HCT116 (cell line): ENCODE results near the gene ATP6V1E1. TPM values are rescaled to one million over a fixed set of nuclear protein-coding genes. Genes with fewer than 3 reads are reported as not detected.
"Not testable (repeated sequence)": the region's sequence is repeated elsewhere in the genome, so short reads cannot be mapped to it uniquely, and the experiment has no call there.

Experiments used
- ATAC-seq: fragments of 200-7000 bp; cut with Tn5 transposase; 2 replicates; pipeline ENCODE4 v1.9.1; 2020; ENCODE audit warnings: mild to moderate bottlenecking, moderate library complexity
- BruUV-seq: library from RNA; stranded (reverse); fragments of 400-500 nt; replicated peaks from 2 replicates; lab custom pipeline; 2021; lab: Mats Ljungman, UMichigan
- CTCF ChIA-PET: fragments of 300-600 bp; sonication (Branson Sonifier 250); formaldehyde crosslinking; loops from one replicate; lab custom pipeline; 2021; ENCODE audit warnings: antibody characterized with exemption; lab: Charles Lee
- POLR2A ChIA-PET: fragments of 300-600, 350-600 bp; sonication (Branson Sonifier 250); formaldehyde crosslinking; loops from one replicate; lab custom pipeline; 2021; ENCODE audit warnings: antibody characterized with exemption; lab: Charles Lee
- RAD21 ChIA-PET, 2 experiments: fragments of 300-600 bp; sonication (Branson Sonifier 250); formaldehyde crosslinking; loops; one replicate each; lab custom pipeline; 2023; ENCODE audit warnings: low total read pairs in 2 of 2; ENCODE audit not compliant: uncharacterized antibody in 2 of 2, unreplicated experiment in 2 of 2, low non-redundant PET in 1 of 2; lab: Charles Lee
- DNase-seq: peaks from one replicate; pipeline ENCODE4 v3.0.0-alpha.2; 2010; ENCODE audit warnings: low read depth, low spot score
- H2AFZ ChIP-seq: fragments of 200-600 bp; shearing (Covaris generic), sonication (generic); 2 replicates; pipeline ENCODE4 v1.6.1; 2017; ENCODE audit warnings: low read depth, mixed run types, mixed read lengths, antibody characterized with exemption, low read length; ENCODE audit not compliant: poor library complexity, severe bottlenecking
- H3K27ac ChIP-seq: 2 replicates; pipeline ENCODE4 v1.5.1; 2012; ENCODE audit warnings: low read depth, low read length
- H3K27me3 ChIP-seq: fragments of 200-600 bp; sonication (generic); 2 replicates; pipeline ENCODE4 v1.6.1; 2016; ENCODE audit warnings: mixed run types, low read length, mixed read lengths; ENCODE audit not compliant: insufficient read depth
- H3K36me3 ChIP-seq, 2 experiments: fragments of 200-500 bp in 1 of 2; fragments of 200-600 bp in 1 of 2; sonication (Bioruptor generic) in 1 of 2; sonication (generic) in 1 of 2; 2 replicates each; pipeline versions ENCODE4 v1.5.1 to v1.6.1; 2014 to 2016; ENCODE audit warnings: low read length in 2 of 2, inconsistent platforms in 1 of 2, mixed read lengths in 1 of 2, mixed run types in 1 of 2; ENCODE audit not compliant: insufficient read depth in 2 of 2, control insufficient read depth in 1 of 2
- H3K4me1 ChIP-seq, 2 experiments: fragments of 200-600 bp in 1 of 2; sonication (generic) in 1 of 2; 2 replicates each; pipeline versions ENCODE4 v1.5.1 to v1.6.1; 2012 to 2017; ENCODE audit warnings: low read length in 2 of 2, inconsistent platforms in 1 of 2, mild to moderate bottlenecking in 1 of 2, mixed read lengths in 1 of 2, mixed run types in 1 of 2, moderate library complexity in 1 of 2; ENCODE audit not compliant: insufficient read depth in 2 of 2, control insufficient read depth in 1 of 2
- H3K4me2 ChIP-seq: fragments of 200-600 bp; sonication (generic); 2 replicates; pipeline ENCODE4 v1.6.1; 2017; ENCODE audit warnings: mixed run types, low read length, mixed read lengths
- H3K4me3 ChIP-seq, 2 experiments: fragments of 200-600 bp in 1 of 2; sonication (generic) in 1 of 2; replicated peaks in 1 of 2; 2 replicates each; pipeline ENCODE4 v1.5.1; 2011 to 2016; ENCODE audit warnings: low read length in 2 of 2, control low read depth in 1 of 2, low read depth in 1 of 2, mild to moderate bottlenecking in 1 of 2, mixed read lengths in 1 of 2, mixed run types in 1 of 2
- H3K79me2 ChIP-seq: fragments of 200-600 bp; sonication (generic); 2 replicates; pipeline ENCODE4 v1.6.1; 2017; ENCODE audit warnings: mild to moderate bottlenecking, mixed run types, low read length, moderate library complexity, mixed read lengths; ENCODE audit not compliant: insufficient read depth
- H3K9ac ChIP-seq: fragments of 200-600 bp; sonication (generic); 2 replicates; pipeline ENCODE4 v1.6.1; 2016; ENCODE audit warnings: low read length, mixed read lengths
- H3K9me2 ChIP-seq: fragments of 200-600 bp; sonication (generic), shearing (Covaris generic); 2 replicates; pipeline ENCODE4 v1.6.1; 2017; ENCODE audit warnings: mixed run types, mild to moderate bottlenecking, moderate library complexity; ENCODE audit not compliant: insufficient read depth
- H3K9me3 ChIP-seq, 2 experiments: fragments of 200-500 bp in 1 of 2; fragments of 200-600 bp in 1 of 2; sonication (Bioruptor generic) in 1 of 2; sonication (generic) in 1 of 2; 2 replicates each; pipeline ENCODE4 v1.6.1; 2014 to 2017; ENCODE audit warnings: low read length in 2 of 2, mixed read lengths in 2 of 2, inconsistent platforms in 1 of 2, low read depth in 1 of 2, mild to moderate bottlenecking in 1 of 2, mixed run types in 1 of 2, moderate library complexity in 1 of 2; ENCODE audit not compliant: control insufficient read depth in 1 of 2, insufficient read depth in 1 of 2
- H4K20me1 ChIP-seq: fragments of 200-600 bp; sonication (generic), shearing (Covaris generic); 2 replicates; pipeline ENCODE4 v1.6.1; 2017; ENCODE audit warnings: mixed run types, mild to moderate bottlenecking, moderate library complexity; ENCODE audit not compliant: insufficient read depth
- CBX3 ChIP-seq: IDR thresholded peaks from 2 replicates; pipeline ENCODE4 v1.6.1; 2012; ENCODE audit warnings: low read depth
- ELF1 ChIP-seq: IDR thresholded peaks from 2 replicates; pipeline ENCODE4 v1.6.1; 2012; ENCODE audit warnings: low read depth, borderline replicate concordance
- FOSL1 ChIP-seq: IDR thresholded peaks from 2 replicates; pipeline ENCODE4 v1.6.1; 2012; ENCODE audit warnings: low read depth
- RAD21 ChIP-seq: IDR thresholded peaks from 2 replicates; pipeline ENCODE4 v1.6.1; 2012; ENCODE audit warnings: low read depth, mild to moderate bottlenecking
- YY1 ChIP-seq: IDR thresholded peaks from 2 replicates; pipeline ENCODE4 v1.6.1; 2011; ENCODE audit warnings: low read length, low read depth, moderate library complexity, mild to moderate bottlenecking; ENCODE audit not compliant: insufficient replicate concordance; ENCODE audit errors: extremely low read depth
- intact Hi-C: fragments of 100-400 bp; cut with micrococcal nuclease; formaldehyde crosslinking; loops from 2 replicates; pipeline ENCODE4 v1.10.0; 2022
- total RNA-seq: library from RNA; stranded (reverse); gene quantifications from one replicate; pipeline ENCODE4 v1.2.1, GENCODE V29; 2021; ENCODE audit not compliant: unreplicated experiment
- TF ChIP-seq, protein P1 (sequence below): IDR thresholded peaks from 2 replicates; pipeline ENCODE4 v1.6.1; 2012

ATP6V1E1 gene
- total RNA-seq, 1 experiment from 2014 or later: 107 TPM

DNA sequence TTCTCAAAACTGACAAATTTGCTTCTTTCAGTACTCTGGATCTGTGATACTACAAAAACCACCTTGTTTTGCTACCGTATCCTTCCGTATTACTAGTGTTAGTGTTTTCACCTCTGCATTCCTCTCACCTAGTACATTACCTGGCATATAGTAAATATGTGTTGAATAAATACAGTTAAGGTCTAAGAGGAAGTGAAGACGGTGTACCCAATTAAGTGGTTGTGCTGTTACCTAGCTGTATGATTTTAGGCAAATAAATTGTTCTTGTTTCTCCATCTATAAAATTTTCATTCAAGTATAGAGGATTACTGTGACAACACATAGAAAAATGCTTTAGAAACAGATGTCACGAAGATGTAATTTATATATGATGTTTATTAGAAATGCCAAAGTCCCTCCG, 18.9 kb upstream of the ATP6V1E1 start (continued):
- TF ChIP-seq, protein P1, sequence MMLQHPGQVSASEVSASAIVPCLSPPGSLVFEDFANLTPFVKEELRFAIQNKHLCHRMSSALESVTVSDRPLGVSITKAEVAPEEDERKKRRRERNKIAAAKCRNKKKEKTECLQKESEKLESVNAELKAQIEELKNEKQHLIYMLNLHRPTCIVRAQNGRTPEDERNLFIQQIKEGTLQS: no peak
- TF ChIP-seq YY1 (no peak), ELF1 (no peak)

DNA sequence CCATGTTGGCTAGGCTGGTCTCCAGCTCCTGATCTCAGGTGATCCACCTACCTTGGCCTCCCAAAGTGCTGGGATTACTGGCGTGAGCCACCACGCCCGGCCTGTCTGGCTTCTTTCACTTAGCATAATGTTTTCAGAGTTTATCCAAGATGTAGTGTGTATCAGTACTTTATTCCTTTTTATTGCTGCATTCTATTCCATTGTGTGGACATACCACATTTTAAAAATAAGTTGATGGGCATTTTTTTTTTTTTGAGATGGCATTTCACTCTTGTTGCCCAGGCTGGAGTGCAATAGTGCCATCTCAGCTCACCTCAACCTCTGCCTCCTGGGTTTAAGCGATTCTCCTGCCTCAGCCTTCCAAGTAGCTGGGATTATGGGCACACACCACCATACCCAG, 13.8 kb upstream of the ATP6V1E1 start:
- H3K27ac ChIP-seq, H3K4me3 ChIP-seq, H4K20me1 ChIP-seq, H2AFZ ChIP-seq, BruUV-seq, H3K27me3 ChIP-seq, DNase-seq, POLR2A ChIA-PET, H3K9me3 ChIP-seq, ATAC-seq, H3K9ac ChIP-seq, CTCF ChIA-PET, RAD21 ChIA-PET, H3K36me3 ChIP-seq, intact Hi-C loops, H3K4me2 ChIP-seq, H3K9me2 ChIP-seq: not testable (repeated sequence)
- peaks cover 49% of the 10 kb centered on the region for H3K79me2 ChIP-seq
- peaks cover 5 to 16% of the 10 kb centered on the region in 2 experiments for H3K4me1 ChIP-seq

DNA sequence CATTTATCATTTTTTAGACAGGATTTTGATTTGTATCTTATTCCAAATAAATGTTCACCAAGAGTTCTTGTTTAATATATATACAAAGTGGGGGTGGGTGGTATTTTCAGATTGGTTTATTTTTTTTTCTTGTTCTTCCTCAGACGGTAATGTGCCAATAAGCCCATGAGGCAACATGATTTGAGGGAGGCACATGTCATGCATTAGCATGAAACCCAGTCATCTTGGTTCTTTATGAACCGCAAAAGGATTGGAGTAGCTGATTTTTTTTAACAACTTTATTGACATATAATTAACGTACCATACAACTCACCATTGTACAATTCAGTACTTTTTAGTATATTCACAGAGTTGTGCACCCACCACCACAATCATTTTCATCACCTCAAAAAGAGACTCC, 12.7 kb upstream of the ATP6V1E1 start:
- BruUV-seq: TSS peak; percentile 5
- ChIA-PET POLR2A (no interaction called here), CTCF (no interaction called here), RAD21 (no interaction called here)
- Histone ChIP-seq H3K4me1 (peaks cover 7 to 18% of the 10 kb centered on the region in 2 experiments), H2AFZ (no peak overlapping the region), H3K9me3 (no peaks in the 10 kb centered on the region), H4K20me1 (no peaks in the 10 kb centered on the region), H3K36me3 (no peaks in the 10 kb centered on the region), H3K4me3 (no peak overlapping the region), H3K4me2 (no peak overlapping the region), H3K79me2 (peaks cover 49% of the 10 kb centered on the region), H3K9ac (no peak overlapping the region), H3K9me2 (no peaks in the 10 kb centered on the region), H3K27me3 (no peaks in the 10 kb centered on the region), H3K27ac (no peak overlapping the region)
- TF ChIP-seq RAD21 (no peak), FOSL1 (no peak), CBX3 (no peak)
- intact Hi-C loops: no loop called here
- ATAC-seq (no peak), DNase-seq (no peak)
